GM23338 (cell line): ENCODE results near the gene GSDMA. TPM values are rescaled to one million over a fixed set of nuclear protein-coding genes. Genes with fewer than 3 reads are reported as not detected.

Experiments used
- ATAC-seq: fragments of 200-7000 bp; cut with Tn5 transposase; 3 replicates; pipeline ENCODE4 v1.9.1; 2020
- DNase-seq: peaks from one replicate; pipeline ENCODE4 v3.0.0-alpha.2; 2015; ENCODE audit warnings: low spot score
- H2AFZ ChIP-seq: fragments of 200-600 bp; sonication (generic); 2 replicates; pipeline ENCODE4 v1.8.0; 2016; ENCODE audit warnings: antibody characterized with exemption, mild to moderate bottlenecking, moderate library complexity
- H3F3A ChIP-seq: fragments of 200-600 bp; sonication (generic); replicated peaks from 2 replicates; pipeline ENCODE4 v1.8.0; 2017; ENCODE audit warnings: antibody characterized with exemption, mixed run types, low read depth
- H3K27ac ChIP-seq: fragments of 200-600 bp; sonication (generic); 2 replicates; pipeline ENCODE4 v1.6.1; 2016; ENCODE audit warnings: low read depth
- H3K27me3 ChIP-seq: fragments of 200-600 bp; sonication (generic); 2 replicates; pipeline ENCODE4 v1.8.0; 2016; ENCODE audit warnings: mild to moderate bottlenecking, mixed run types, moderate library complexity; ENCODE audit not compliant: insufficient read depth
- H3K36me3 ChIP-seq: fragments of 200-600 bp; sonication (generic); 2 replicates; pipeline ENCODE4 v1.8.0; 2016; ENCODE audit warnings: mild to moderate bottlenecking; ENCODE audit not compliant: insufficient read depth
- H3K4me1 ChIP-seq: fragments of 200-600 bp; sonication (generic); 2 replicates; pipeline ENCODE4 v1.8.0; 2016; ENCODE audit warnings: mild to moderate bottlenecking, moderate library complexity; ENCODE audit not compliant: insufficient read depth
- H3K4me2 ChIP-seq: fragments of 200-600 bp; sonication (generic); 2 replicates; pipeline ENCODE4 v1.7.1; 2017; ENCODE audit warnings: mixed run types
- H3K4me3 ChIP-seq: fragments of 200-600 bp; sonication (generic); 2 replicates; pipeline ENCODE4 v1.6.1; 2016; ENCODE audit warnings: mixed run types
- H3K79me2 ChIP-seq: fragments of 200-600 bp; sonication (generic); replicated peaks from 2 replicates; pipeline ENCODE4 v1.8.0; 2017; ENCODE audit warnings: mild to moderate bottlenecking; ENCODE audit not compliant: insufficient read depth
- H3K9me2 ChIP-seq: fragments of 200-600 bp; sonication (generic); 2 replicates; pipeline ENCODE4 v1.8.0; 2017; ENCODE audit not compliant: insufficient read depth
- H4K20me1 ChIP-seq: fragments of 200-600 bp; sonication (generic); replicated peaks from 2 replicates; pipeline ENCODE4 v1.8.0; 2017; ENCODE audit warnings: mild to moderate bottlenecking; ENCODE audit not compliant: insufficient read depth
- H3K27ac Mint-ChIP-seq: 2 replicates; pipeline ENCODE4 v1.8.0; 2020; ENCODE audit warnings: inconsistent platforms, mild to moderate bottlenecking, moderate library complexity, mixed read lengths
- H3K27me3 Mint-ChIP-seq: 3 replicates; pipeline ENCODE4 v1.8.0; 2022; ENCODE audit warnings: low read depth, mild to moderate bottlenecking, moderate library complexity, mixed read lengths, inconsistent platforms; ENCODE audit not compliant: insufficient read depth, poor library complexity
- H3K36me3 Mint-ChIP-seq: 3 replicates; pipeline ENCODE4 v1.8.0; 2021; ENCODE audit warnings: low read depth, mild to moderate bottlenecking, inconsistent platforms, moderate library complexity, mixed read lengths
- H3K4me1 Mint-ChIP-seq: 3 replicates; pipeline ENCODE4 v1.8.0; 2020; ENCODE audit warnings: mild to moderate bottlenecking, inconsistent platforms, mixed read lengths
- H3K4me3 Mint-ChIP-seq: 3 replicates; pipeline ENCODE4 v1.8.0; 2021; ENCODE audit warnings: moderate library complexity, mild to moderate bottlenecking, inconsistent platforms, mixed read lengths
- H3K9me3 Mint-ChIP-seq: 3 replicates; pipeline ENCODE4 v1.8.0; 2020; ENCODE audit warnings: moderate library complexity, mild to moderate bottlenecking, inconsistent platforms, mixed read lengths
- CREB1 ChIP-seq: fragments of 250-450 bp; sonication (Bioruptor Pico); IDR thresholded peaks from 2 replicates; pipeline ENCODE4 v1.5.0; 2020; ENCODE audit warnings: low read depth, mild to moderate bottlenecking, moderate library complexity
- EZH2 ChIP-seq: fragments of 200-600 bp; sonication (generic); IDR thresholded peaks from one replicate; pipeline ENCODE4 v1.8.0; 2017; ENCODE audit warnings: antibody characterized with exemption, mild to moderate bottlenecking, low read depth; ENCODE audit not compliant: unreplicated experiment
- EZH2phosphoT487 ChIP-seq: fragments of 200-600 bp; sonication (generic); IDR thresholded peaks from one replicate; pipeline ENCODE4 v1.8.1; 2018; ENCODE audit warnings: antibody characterized with exemption; ENCODE audit not compliant: unreplicated experiment
- JUNB ChIP-seq: IDR thresholded peaks from one replicate; pipeline ENCODE4 v1.6.1; 2016; ENCODE audit warnings: antibody characterized with exemption; ENCODE audit not compliant: unreplicated experiment
- NANOG ChIP-seq: IDR thresholded peaks from 2 replicates; pipeline ENCODE4 v1.6.1; 2016; ENCODE audit warnings: antibody characterized with exemption, borderline replicate concordance
- POLR2AphosphoS5 ChIP-seq: IDR thresholded peaks from 2 replicates; pipeline ENCODE4 v1.6.1; 2016; ENCODE audit warnings: antibody characterized with exemption, low read depth
- STAT1 ChIP-seq: IDR thresholded peaks from one replicate; pipeline ENCODE4 v1.6.1; 2016; ENCODE audit warnings: antibody characterized with exemption; ENCODE audit not compliant: unreplicated experiment
- ZNF114 ChIP-seq: fragments of 250-450 bp; sonication (Bioruptor Pico); IDR thresholded peaks from 2 replicates; pipeline ENCODE4 v1.5.0; 2020; ENCODE audit warnings: mild to moderate bottlenecking, moderate library complexity
- polyA plus RNA-seq: library from polyadenylated mRNA; unstranded; fragments of >200 nt; fragmentation: Nextera tagmentation; extraction: Ambion mirVana; gene quantifications from 2 replicates; pipeline ENCODE4 v1.2.1, GENCODE V29; 2016
- total RNA-seq: library from RNA; depleted of rRNA; stranded (reverse); fragments of >200 nt; shearing (Covaris generic); gene quantifications from 2 replicates; pipeline ENCODE4 v1.2.3, GENCODE V29; 2014
- TF ChIP-seq, protein P1 (sequence below): fragments of 250-450 bp; sonication (Bioruptor Pico); IDR thresholded peaks from 2 replicates; pipeline ENCODE4 v1.5.0; 2020; ENCODE audit warnings: mild to moderate bottlenecking, moderate library complexity
- TF ChIP-seq, protein P2 (sequence below): IDR thresholded peaks from 2 replicates; pipeline ENCODE4 v1.6.1; 2016; ENCODE audit warnings: antibody characterized with exemption
- TF ChIP-seq, protein P3 (sequence below): IDR thresholded peaks from one replicate; pipeline ENCODE4 v1.6.1; 2018; ENCODE audit warnings: antibody characterized with exemption; ENCODE audit not compliant: unreplicated experiment
- TF ChIP-seq, protein P4 (sequence below), 2 experiments: fragments of 200-600 bp in 1 of 2; sonication (generic) in 1 of 2; conservative IDR thresholded peaks; 2 replicates each; pipeline versions ENCODE4 v1.5.1 to v1.6.1; 2016 to 2017; ENCODE audit warnings: antibody characterized with exemption in 2 of 2, low read depth in 2 of 2, mild to moderate bottlenecking in 2 of 2, moderate library complexity in 1 of 2

GSDMA gene
- total and polyA plus RNA-seq, 2 experiments from 2014 or later: not detected

DNA sequence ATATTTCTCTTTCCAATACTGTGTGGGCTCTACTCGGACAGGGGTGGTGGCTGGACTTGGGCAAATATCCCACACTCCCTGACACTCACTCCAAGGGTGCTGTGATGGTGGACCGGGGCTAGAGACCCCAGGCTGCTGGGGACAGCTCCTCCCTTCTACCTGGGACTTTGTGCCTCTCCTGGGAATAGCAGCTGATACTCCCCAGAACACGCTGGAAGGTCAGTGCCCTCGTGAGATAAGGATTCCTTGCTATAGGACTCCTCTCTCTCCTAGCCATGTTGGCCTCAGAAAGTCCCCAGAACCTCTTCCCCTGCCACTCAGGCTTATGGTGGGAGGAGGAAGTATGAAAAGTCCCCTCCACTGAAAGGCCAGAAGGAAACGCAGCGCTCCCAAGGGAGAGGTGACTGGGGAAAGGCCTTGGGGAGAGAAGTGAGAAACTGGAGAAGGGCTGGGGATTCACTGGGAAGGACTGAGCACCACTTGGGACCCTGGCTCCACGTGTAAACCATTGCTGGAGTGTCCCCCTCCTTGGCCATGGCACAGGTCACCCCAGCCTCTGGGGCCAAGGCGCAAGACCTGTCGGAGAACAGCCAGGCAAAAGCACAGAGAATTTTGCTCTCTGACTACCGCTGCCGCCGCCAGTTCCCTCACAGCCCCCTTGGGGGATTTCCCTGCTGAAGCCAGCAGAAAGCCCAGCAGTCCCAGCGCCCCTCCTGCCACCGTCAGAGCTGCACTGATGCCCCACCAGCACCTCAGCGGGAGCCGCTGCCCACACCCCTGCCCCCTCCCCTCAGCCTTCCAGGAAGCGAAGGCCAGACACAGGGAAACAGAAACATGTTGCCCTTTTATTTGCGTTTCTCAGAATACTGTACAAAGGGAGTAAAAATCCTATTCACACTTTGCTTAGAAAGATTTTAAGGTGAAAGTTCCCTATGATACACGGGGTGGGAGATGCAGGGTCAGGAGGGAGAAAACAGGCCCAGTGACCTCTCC is 42.3 kb upstream of the GSDMA start:
- DNase-seq: peak; percentile 19
- H3K9me2 ChIP-seq: no peaks in the 10 kb centered on the region
- ATAC-seq: no peak; the same call in 2 of the 3 replicates

More for the DNA sequence above, 42.3 kb upstream of the GSDMA start:
- Histone ChIP-seq H4K20me1 (peaks cover 11% of the 10 kb centered on the region), H3K4me1 (no peaks in the 10 kb centered on the region; the same call in 1 of the 2 replicates), H3K27ac (no peak overlapping the region), H3K4me3 (no peak overlapping the region), H3F3A (no peaks in the 10 kb centered on the region), H3K79me2 (peaks cover 15% of the 10 kb centered on the region), H2AFZ (no peak overlapping the region), H3K4me2 (no peak overlapping the region), H3K36me3 (peaks cover 5% of the 10 kb centered on the region; the same call in 1 of the 2 replicates), H3K27me3 (no peaks in the 10 kb centered on the region)
- Mint-ChIP-seq H3K4me3 (no peak overlapping the region), H3K4me1 (peaks cover 16% of the 10 kb centered on the region), H3K27ac (no peak overlapping the region), H3K9me3 (no peaks in the 10 kb centered on the region), H3K36me3 (peaks cover 34% of the 10 kb centered on the region), H3K27me3 (peaks cover 7% of the 10 kb centered on the region)
- TF ChIP-seq NANOG (no peak), STAT1 (no peak), EZH2phosphoT487 (no peak), EZH2 (no peak), ZNF114 (CRISPR knock-in tag) (no peak), JUNB (no peak), CREB1 (CRISPR knock-in tag) (no peak), POLR2AphosphoS5 (no peak)
- TF ChIP-seq, protein P1, sequence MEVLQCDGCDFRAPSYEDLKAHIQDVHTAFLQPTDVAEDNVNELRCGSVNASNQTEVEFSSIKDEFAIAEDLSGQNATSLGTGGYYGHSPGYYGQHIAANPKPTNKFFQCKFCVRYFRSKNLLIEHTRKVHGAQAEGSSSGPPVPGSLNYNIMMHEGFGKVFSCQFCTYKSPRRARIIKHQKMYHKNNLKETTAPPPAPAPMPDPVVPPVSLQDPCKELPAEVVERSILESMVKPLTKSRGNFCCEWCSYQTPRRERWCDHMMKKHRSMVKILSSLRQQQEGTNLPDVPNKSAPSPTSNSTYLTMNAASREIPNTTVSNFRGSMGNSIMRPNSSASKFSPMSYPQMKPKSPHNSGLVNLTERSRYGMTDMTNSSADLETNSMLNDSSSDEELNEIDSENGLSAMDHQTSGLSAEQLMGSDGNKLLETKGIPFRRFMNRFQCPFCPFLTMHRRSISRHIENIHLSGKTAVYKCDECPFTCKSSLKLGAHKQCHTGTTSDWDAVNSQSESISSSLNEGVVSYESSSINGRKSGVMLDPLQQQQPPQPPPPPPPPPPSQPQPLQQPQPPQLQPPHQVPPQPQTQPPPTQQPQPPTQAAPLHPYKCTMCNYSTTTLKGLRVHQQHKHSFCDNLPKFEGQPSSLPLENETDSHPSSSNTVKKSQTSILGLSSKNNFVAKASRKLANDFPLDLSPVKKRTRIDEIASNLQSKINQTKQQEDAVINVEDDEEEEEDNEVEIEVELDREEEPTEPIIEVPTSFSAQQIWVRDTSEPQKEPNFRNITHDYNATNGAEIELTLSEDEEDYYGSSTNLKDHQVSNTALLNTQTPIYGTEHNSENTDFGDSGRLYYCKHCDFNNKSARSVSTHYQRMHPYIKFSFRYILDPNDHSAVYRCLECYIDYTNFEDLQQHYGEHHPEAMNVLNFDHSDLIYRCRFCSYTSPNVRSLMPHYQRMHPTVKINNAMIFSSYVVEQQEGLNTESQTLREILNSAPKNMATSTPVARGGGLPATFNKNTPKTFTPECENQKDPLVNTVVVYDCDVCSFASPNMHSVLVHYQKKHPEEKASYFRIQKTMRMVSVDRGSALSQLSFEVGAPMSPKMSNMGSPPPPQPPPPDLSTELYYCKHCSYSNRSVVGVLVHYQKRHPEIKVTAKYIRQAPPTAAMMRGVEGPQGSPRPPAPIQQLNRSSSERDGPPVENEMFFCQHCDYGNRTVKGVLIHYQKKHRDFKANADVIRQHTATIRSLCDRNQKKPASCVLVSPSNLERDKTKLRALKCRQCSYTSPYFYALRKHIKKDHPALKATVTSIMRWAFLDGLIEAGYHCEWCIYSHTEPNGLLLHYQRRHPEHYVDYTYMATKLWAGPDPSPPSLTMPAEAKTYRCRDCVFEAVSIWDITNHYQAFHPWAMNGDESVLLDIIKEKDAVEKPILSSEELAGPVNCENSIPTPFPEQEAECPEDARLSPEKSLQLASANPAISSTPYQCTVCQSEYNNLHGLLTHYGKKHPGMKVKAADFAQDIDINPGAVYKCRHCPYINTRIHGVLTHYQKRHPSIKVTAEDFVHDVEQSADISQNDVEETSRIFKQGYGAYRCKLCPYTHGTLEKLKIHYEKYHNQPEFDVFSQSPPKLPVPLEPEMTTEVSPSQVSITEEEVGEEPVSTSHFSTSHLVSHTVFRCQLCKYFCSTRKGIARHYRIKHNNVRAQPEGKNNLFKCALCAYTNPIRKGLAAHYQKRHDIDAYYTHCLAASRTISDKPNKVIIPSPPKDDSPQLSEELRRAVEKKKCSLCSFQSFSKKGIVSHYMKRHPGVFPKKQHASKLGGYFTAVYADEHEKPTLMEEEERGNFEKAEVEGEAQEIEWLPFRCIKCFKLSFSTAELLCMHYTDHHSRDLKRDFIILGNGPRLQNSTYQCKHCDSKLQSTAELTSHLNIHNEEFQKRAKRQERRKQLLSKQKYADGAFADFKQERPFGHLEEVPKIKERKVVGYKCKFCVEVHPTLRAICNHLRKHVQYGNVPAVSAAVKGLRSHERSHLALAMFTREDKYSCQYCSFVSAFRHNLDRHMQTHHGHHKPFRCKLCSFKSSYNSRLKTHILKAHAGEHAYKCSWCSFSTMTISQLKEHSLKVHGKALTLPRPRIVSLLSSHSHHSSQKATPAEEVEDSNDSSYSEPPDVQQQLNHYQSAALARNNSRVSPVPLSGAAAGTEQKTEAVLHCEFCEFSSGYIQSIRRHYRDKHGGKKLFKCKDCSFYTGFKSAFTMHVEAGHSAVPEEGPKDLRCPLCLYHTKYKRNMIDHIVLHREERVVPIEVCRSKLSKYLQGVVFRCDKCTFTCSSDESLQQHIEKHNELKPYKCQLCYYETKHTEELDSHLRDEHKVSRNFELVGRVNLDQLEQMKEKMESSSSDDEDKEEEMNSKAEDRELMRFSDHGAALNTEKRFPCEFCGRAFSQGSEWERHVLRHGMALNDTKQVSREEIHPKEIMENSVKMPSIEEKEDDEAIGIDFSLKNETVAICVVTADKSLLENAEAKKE (CRISPR knock-in tag): no peak
- TF ChIP-seq, protein P2, sequence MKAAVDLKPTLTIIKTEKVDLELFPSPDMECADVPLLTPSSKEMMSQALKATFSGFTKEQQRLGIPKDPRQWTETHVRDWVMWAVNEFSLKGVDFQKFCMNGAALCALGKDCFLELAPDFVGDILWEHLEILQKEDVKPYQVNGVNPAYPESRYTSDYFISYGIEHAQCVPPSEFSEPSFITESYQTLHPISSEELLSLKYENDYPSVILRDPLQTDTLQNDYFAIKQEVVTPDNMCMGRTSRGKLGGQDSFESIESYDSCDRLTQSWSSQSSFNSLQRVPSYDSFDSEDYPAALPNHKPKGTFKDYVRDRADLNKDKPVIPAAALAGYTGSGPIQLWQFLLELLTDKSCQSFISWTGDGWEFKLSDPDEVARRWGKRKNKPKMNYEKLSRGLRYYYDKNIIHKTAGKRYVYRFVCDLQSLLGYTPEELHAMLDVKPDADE: no peak
- TF ChIP-seq, protein P3, sequence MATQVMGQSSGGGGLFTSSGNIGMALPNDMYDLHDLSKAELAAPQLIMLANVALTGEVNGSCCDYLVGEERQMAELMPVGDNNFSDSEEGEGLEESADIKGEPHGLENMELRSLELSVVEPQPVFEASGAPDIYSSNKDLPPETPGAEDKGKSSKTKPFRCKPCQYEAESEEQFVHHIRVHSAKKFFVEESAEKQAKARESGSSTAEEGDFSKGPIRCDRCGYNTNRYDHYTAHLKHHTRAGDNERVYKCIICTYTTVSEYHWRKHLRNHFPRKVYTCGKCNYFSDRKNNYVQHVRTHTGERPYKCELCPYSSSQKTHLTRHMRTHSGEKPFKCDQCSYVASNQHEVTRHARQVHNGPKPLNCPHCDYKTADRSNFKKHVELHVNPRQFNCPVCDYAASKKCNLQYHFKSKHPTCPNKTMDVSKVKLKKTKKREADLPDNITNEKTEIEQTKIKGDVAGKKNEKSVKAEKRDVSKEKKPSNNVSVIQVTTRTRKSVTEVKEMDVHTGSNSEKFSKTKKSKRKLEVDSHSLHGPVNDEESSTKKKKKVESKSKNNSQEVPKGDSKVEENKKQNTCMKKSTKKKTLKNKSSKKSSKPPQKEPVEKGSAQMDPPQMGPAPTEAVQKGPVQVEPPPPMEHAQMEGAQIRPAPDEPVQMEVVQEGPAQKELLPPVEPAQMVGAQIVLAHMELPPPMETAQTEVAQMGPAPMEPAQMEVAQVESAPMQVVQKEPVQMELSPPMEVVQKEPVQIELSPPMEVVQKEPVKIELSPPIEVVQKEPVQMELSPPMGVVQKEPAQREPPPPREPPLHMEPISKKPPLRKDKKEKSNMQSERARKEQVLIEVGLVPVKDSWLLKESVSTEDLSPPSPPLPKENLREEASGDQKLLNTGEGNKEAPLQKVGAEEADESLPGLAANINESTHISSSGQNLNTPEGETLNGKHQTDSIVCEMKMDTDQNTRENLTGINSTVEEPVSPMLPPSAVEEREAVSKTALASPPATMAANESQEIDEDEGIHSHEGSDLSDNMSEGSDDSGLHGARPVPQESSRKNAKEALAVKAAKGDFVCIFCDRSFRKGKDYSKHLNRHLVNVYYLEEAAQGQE: no peak
- TF ChIP-seq, protein P4, sequence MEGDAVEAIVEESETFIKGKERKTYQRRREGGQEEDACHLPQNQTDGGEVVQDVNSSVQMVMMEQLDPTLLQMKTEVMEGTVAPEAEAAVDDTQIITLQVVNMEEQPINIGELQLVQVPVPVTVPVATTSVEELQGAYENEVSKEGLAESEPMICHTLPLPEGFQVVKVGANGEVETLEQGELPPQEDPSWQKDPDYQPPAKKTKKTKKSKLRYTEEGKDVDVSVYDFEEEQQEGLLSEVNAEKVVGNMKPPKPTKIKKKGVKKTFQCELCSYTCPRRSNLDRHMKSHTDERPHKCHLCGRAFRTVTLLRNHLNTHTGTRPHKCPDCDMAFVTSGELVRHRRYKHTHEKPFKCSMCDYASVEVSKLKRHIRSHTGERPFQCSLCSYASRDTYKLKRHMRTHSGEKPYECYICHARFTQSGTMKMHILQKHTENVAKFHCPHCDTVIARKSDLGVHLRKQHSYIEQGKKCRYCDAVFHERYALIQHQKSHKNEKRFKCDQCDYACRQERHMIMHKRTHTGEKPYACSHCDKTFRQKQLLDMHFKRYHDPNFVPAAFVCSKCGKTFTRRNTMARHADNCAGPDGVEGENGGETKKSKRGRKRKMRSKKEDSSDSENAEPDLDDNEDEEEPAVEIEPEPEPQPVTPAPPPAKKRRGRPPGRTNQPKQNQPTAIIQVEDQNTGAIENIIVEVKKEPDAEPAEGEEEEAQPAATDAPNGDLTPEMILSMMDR (conservative IDR thresholded peaks at IDR 0.05; ENCODE audit: low read depth in 2 of 2): no peak
